HepG2 (cell line): Measurements from ENCODE around the gene FAM174C. TPM values are rescaled to one million over a fixed set of nuclear protein-coding genes. Genes with fewer than 3 reads are reported as not detected.

Source experiments
- ATAC-seq: fragments of 200-7000 bp; cut with Tn5 transposase; 3 replicates; pipeline ENCODE4 v1.9.1; 2020; ENCODE audit warnings: mild to moderate bottlenecking, moderate library complexity
- BruUV-seq: library from RNA; stranded (reverse); fragments of 400-500 nt; replicated peaks from 2 replicates; lab custom pipeline; 2021; lab: Mats Ljungman, UMichigan
- CTCF ChIA-PET: fragments of 300-600 bp; formaldehyde crosslinking; extraction: SDS; loops from one replicate; lab custom pipeline; 2021; ENCODE audit warnings: low total read pairs, inconsistent platforms, low intra/inter-chr PET ratio; lab: Yijun Ruan, JAX
- POLR2A ChIA-PET: fragments of 350-600 bp; sonication (Branson Sonifier 250); formaldehyde crosslinking; loops from one replicate; lab custom pipeline; 2020; ENCODE audit warnings: antibody characterized with exemption, inconsistent platforms; lab: Yijun Ruan, JAX
- DNase-seq: peaks from one replicate; pipeline ENCODE4 v3.0.0-alpha.2; 2015; ENCODE audit warnings: low spot score
- FAIRE-seq: peaks from 3 replicates; lab custom pipeline; 2011; peaks lifted over from hg19 to GRCh38; lab: Jason Lieb, UNC
- H2AFZ ChIP-seq: one replicate; pipeline ENCODE4 v1.6.1; 2011; ENCODE audit warnings: low read length, inconsistent platforms
- H3K27ac ChIP-seq: fragments of 300-600 bp; 3 replicates; pipeline ENCODE4 v1.8.0; 2011; ENCODE audit warnings: mixed run types, mild to moderate bottlenecking, mixed read lengths, low read length, inconsistent platforms; ENCODE audit not compliant: insufficient read depth; ENCODE audit errors: extremely low read length
- H3K27me3 ChIP-seq, 2 experiments: fragments of 200-600 bp in 1 of 2; 2 replicates in 1 of 2; 3 replicates in 1 of 2; pipeline versions ENCODE4 v1.6.0 to v1.8.0; 2011; ENCODE audit warnings: low read length in 2 of 2, mild to moderate bottlenecking in 2 of 2, moderate library complexity in 2 of 2, inconsistent platforms in 1 of 2; ENCODE audit not compliant: insufficient read depth in 2 of 2, control insufficient read depth in 1 of 2
- H3K36me3 ChIP-seq, 2 experiments: fragments of 200-600 bp in 1 of 2; replicated peaks in 1 of 2; 2 replicates in 1 of 2; 3 replicates in 1 of 2; pipeline versions ENCODE4 v1.5.1 to v1.8.0; 2011; ENCODE audit warnings: low read length in 2 of 2, inconsistent platforms in 1 of 2; ENCODE audit not compliant: insufficient read depth in 2 of 2, control insufficient read depth in 1 of 2
- H3K4me1 ChIP-seq: 2 replicates; pipeline ENCODE4 v1.5.1; 2012; ENCODE audit warnings: low read length, inconsistent platforms; ENCODE audit not compliant: insufficient read depth
- H3K4me2 ChIP-seq: 2 replicates; pipeline ENCODE4 v1.6.0; 2011; ENCODE audit warnings: low read depth, low read length, inconsistent platforms
- H3K4me3 ChIP-seq, 3 experiments: fragments of 200-600 bp in 1 of 3; sonication (generic), shearing (Covaris generic) in 1 of 3; replicated peaks in 1 of 3; 2 replicates each; pipeline ENCODE4 v1.5.1; 2011 to 2016; ENCODE audit warnings: low read length in 3 of 3, inconsistent platforms in 2 of 3, low read depth in 2 of 3, mild to moderate bottlenecking in 2 of 3, control low read depth in 1 of 3, mixed read lengths in 1 of 3; ENCODE audit not compliant: insufficient read depth in 1 of 3
- H3K79me2 ChIP-seq: one replicate; pipeline ENCODE4 v1.6.1; 2011; ENCODE audit warnings: low read length, inconsistent platforms; ENCODE audit not compliant: insufficient read depth
- H3K9ac ChIP-seq: 2 replicates; pipeline ENCODE4 v1.6.0; 2011; ENCODE audit warnings: mild to moderate bottlenecking, low read depth, low read length, inconsistent platforms; ENCODE audit not compliant: insufficient read depth
- H3K9me3 ChIP-seq: 2 replicates; pipeline ENCODE4 v1.5.1; 2012; ENCODE audit warnings: mild to moderate bottlenecking, low read length
- H4K20me1 ChIP-seq: 2 replicates; pipeline ENCODE4 v1.6.0; 2011; ENCODE audit warnings: inconsistent platforms, mild to moderate bottlenecking, low read length, moderate library complexity; ENCODE audit not compliant: insufficient read depth
- EP300 ChIP-seq, 3 experiments: sonication (generic) in 1 of 3; formaldehyde crosslinking in 1 of 3; IDR thresholded peaks; 2 replicates each; pipeline versions ENCODE4 v1.5.1 to v1.6.1; 2011 to 2020; ENCODE audit warnings: low read depth in 2 of 3, low read length in 2 of 3, borderline replicate concordance in 1 of 3, improper control_type of control experiment in 1 of 3, mild to moderate bottlenecking in 1 of 3, missing genetic modification reagents in 1 of 3, moderate library complexity in 1 of 3
- HMG20B ChIP-seq: conservative IDR thresholded peaks from 2 replicates; pipeline ENCODE4 v1.6.1; 2016; ENCODE audit warnings: missing genetic modification reagents, missing compliant biosample characterization
- SALL2 ChIP-seq: sonication (generic); formaldehyde crosslinking; IDR thresholded peaks from 2 replicates; pipeline ENCODE4 v1.8.1; 2023; ENCODE audit warnings: mild to moderate bottlenecking, missing genetic modification reagents, inconsistent platforms
- SUZ12 ChIP-seq: fragments of 150-350 bp; IDR thresholded peaks from 2 replicates; pipeline ENCODE4 v1.6.1; 2014; ENCODE audit warnings: low read depth, low read length
- ZNF781 ChIP-seq: sonication (generic); formaldehyde crosslinking; IDR thresholded peaks from 2 replicates; pipeline ENCODE4 v1.5.1; 2020; ENCODE audit warnings: borderline replicate concordance, mild to moderate bottlenecking, missing genetic modification reagents; ENCODE audit errors: not compliant biosample characterization
- WGBS: methylation state at CpG from one replicate; pipeline ENCODE4 v1.1.6; 2017; ENCODE audit warnings: low lambda C conversion rate; 5-methylcytosine and 5-hydroxymethylcytosine counted together
- in situ Hi-C: cut with HindIII; loops from 2 replicates; pipeline ENCODE4 v1.10.0; 2017; ENCODE audit warnings: low pct_unique_long_range_greater_than_20kb; ENCODE audit not compliant: extremely low pct_ligation_motif_present
- intact Hi-C: fragments of 100-400 bp; cut with micrococcal nuclease; formaldehyde crosslinking; loops from one replicate; pipeline ENCODE4 v1.10.0; 2022; ENCODE audit not compliant: unreplicated experiment
- polyA plus RNA-seq, 8 experiments: library from polyadenylated mRNA; depleted of rRNA in 3 of 8; stranded (reverse) in 7 of 8; unstranded in 1 of 8; fragments of >200 nt; fragmentation: Illumina TruSeq in 4 of 8; extraction: Trizol in 4 of 8; gene quantifications; 2 replicates each; pipeline versions ENCODE4 v1.2.1 to v1.2.3, GENCODE V29; 2011 to 2016; ENCODE audit warnings: low read depth in 4 of 8, missing spikeins in 1 of 8, mixed read lengths in 1 of 8; ENCODE audit not compliant: insufficient read depth in 1 of 8
- total RNA-seq, 5 experiments: library from RNA; depleted of rRNA; stranded (reverse); fragments of >200 nt; fragmentation: Illumina TruSeq; extraction: Trizol; gene quantifications; 2 replicates each; pipeline ENCODE4 v1.2.3, GENCODE V29; 2016; ENCODE audit warnings: low read depth in 1 of 5
- TF ChIP-seq, protein P1 (sequence below): sonication (generic); formaldehyde crosslinking; IDR thresholded peaks from 2 replicates; pipeline ENCODE4 v1.4.0; 2020; ENCODE audit warnings: mild to moderate bottlenecking, missing genetic modification reagents, borderline replicate concordance
- TF ChIP-seq, protein P2 (sequence below): sonication (generic); formaldehyde crosslinking; IDR thresholded peaks from 2 replicates; pipeline ENCODE4 v1.5.1; 2020; ENCODE audit warnings: mild to moderate bottlenecking, missing genetic modification reagents, borderline replicate concordance
- TF ChIP-seq, protein P3 (sequence below): IDR thresholded peaks from 2 replicates; pipeline ENCODE4 v1.6.1; 2016

The FAM174C gene
- total and polyA plus RNA-seq, 2 of the 13 experiments (the other 11 are each of a cell fraction or from before 2014, with no cell fraction given): 19.5 to 31.3 TPM

GRCh38 chr19:1266129-1266915, 9.0 kb upstream of the FAM174C start:
- Histone ChIP-seq H3K9ac (peak overlapping the region; percentile 73), H3K4me2 (peak overlapping the region; percentile 92), H3K36me3 (peaks cover 2 to 9% of the 10 kb centered on the region in 2 experiments; a peak in 4 of 5 replicates), H3K9me3 (no peaks in the 10 kb centered on the region), H3K27ac (peak overlapping the region; percentile 82), H3K4me1 (peaks cover 74% of the 10 kb centered on the region), H3K4me3 (peak overlapping the region; percentile 67 to 90 (median 72)), H4K20me1 (peaks cover 18% of the 10 kb centered on the region), H3K79me2 (peaks cover 24% of the 10 kb centered on the region), H2AFZ (no peak overlapping the region), H3K27me3 (no peaks in the 10 kb centered on the region)
- ATAC-seq: peak; percentile 20
- WGBS: 1% methylated on average over 11 of the region's 84 CpGs
- intact Hi-C loops: loop anchor here (1.0 kb wide), 1 partner anchor 20 kb away; no protein-coding TSS in a partner anchor
- CTCF ChIA-PET: interaction anchor here (1.7 to 3.8 kb wide), 2 partner anchors 18 to 22 kb away, joined by 4 to 60 read pairs; partner anchors contain the start of gene MIDN
- no peak for FAIRE-seq
- peak; percentile 80 for DNase-seq
- in situ Hi-C loops: no loop called here
- no TSS peak for BruUV-seq
- POLR2A ChIA-PET: interaction anchor here (0.5 to 12.8 kb wide), 9 partner anchors 9 to 238 kb away, joined by 3 to 668 read pairs (median 6); partner anchors contain the start of genes ATP5F1D, FAM174C, GPX4 and MIDN
- TF ChIP-seq EP300 (IDR thresholded peaks at IDR 0.05; ENCODE audit: low read depth in 2 of 2, low read length in 2 of 2) (0 out of 4 replicates have a peak, but pooled peaks of 1 of the 2 experiments have one; percentile 25), EP300 (CRISPR knock-in tag; IDR thresholded peaks at IDR 0.05; ENCODE audit: borderline replicate concordance) (no peak; the same call in 1 of the 2 replicates), SUZ12 (no peak), SALL2 (CRISPR knock-in tag) (no peak), HMG20B (CRISPR knock-in tag) (no peak; the same call in 1 of the 2 replicates), ZNF781 (CRISPR knock-in tag) (no peak)
- TF ChIP-seq, protein P1, sequence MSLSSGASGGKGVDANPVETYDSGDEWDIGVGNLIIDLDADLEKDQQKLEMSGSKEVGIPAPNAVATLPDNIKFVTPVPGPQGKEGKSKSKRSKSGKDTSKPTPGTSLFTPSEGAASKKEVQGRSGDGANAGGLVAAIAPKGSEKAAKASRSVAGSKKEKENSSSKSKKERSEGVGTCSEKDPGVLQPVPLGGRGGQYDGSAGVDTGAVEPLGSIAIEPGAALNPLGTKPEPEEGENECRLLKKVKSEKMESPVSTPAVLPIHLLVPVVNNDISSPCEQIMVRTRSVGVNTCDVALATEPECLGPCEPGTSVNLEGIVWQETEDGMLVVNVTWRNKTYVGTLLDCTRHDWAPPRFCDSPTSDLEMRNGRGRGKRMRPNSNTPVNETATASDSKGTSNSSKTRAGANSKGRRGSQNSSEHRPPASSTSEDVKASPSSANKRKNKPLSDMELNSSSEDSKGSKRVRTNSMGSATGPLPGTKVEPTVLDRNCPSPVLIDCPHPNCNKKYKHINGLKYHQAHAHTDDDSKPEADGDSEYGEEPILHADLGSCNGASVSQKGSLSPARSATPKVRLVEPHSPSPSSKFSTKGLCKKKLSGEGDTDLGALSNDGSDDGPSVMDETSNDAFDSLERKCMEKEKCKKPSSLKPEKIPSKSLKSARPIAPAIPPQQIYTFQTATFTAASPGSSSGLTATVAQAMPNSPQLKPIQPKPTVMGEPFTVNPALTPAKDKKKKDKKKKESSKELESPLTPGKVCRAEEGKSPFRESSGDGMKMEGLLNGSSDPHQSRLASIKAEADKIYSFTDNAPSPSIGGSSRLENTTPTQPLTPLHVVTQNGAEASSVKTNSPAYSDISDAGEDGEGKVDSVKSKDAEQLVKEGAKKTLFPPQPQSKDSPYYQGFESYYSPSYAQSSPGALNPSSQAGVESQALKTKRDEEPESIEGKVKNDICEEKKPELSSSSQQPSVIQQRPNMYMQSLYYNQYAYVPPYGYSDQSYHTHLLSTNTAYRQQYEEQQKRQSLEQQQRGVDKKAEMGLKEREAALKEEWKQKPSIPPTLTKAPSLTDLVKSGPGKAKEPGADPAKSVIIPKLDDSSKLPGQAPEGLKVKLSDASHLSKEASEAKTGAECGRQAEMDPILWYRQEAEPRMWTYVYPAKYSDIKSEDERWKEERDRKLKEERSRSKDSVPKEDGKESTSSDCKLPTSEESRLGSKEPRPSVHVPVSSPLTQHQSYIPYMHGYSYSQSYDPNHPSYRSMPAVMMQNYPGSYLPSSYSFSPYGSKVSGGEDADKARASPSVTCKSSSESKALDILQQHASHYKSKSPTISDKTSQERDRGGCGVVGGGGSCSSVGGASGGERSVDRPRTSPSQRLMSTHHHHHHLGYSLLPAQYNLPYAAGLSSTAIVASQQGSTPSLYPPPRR (CRISPR knock-in tag): peak; percentile 71; the same call in 1 of the 2 replicates
- TF ChIP-seq, protein P2, sequence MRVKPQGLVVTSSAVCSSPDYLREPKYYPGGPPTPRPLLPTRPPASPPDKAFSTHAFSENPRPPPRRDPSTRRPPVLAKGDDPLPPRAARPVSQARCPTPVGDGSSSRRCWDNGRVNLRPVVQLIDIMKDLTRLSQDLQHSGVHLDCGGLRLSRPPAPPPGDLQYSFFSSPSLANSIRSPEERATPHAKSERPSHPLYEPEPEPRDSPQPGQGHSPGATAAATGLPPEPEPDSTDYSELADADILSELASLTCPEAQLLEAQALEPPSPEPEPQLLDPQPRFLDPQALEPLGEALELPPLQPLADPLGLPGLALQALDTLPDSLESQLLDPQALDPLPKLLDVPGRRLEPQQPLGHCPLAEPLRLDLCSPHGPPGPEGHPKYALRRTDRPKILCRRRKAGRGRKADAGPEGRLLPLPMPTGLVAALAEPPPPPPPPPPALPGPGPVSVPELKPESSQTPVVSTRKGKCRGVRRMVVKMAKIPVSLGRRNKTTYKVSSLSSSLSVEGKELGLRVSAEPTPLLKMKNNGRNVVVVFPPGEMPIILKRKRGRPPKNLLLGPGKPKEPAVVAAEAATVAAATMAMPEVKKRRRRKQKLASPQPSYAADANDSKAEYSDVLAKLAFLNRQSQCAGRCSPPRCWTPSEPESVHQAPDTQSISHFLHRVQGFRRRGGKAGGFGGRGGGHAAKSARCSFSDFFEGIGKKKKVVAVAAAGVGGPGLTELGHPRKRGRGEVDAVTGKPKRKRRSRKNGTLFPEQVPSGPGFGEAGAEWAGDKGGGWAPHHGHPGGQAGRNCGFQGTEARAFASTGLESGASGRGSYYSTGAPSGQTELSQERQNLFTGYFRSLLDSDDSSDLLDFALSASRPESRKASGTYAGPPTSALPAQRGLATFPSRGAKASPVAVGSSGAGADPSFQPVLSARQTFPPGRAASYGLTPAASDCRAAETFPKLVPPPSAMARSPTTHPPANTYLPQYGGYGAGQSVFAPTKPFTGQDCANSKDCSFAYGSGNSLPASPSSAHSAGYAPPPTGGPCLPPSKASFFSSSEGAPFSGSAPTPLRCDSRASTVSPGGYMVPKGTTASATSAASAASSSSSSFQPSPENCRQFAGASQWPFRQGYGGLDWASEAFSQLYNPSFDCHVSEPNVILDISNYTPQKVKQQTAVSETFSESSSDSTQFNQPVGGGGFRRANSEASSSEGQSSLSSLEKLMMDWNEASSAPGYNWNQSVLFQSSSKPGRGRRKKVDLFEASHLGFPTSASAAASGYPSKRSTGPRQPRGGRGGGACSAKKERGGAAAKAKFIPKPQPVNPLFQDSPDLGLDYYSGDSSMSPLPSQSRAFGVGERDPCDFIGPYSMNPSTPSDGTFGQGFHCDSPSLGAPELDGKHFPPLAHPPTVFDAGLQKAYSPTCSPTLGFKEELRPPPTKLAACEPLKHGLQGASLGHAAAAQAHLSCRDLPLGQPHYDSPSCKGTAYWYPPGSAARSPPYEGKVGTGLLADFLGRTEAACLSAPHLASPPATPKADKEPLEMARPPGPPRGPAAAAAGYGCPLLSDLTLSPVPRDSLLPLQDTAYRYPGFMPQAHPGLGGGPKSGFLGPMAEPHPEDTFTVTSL (CRISPR knock-in tag): peak; percentile 68; the same call in 1 of the 2 replicates
- TF ChIP-seq, protein P3, sequence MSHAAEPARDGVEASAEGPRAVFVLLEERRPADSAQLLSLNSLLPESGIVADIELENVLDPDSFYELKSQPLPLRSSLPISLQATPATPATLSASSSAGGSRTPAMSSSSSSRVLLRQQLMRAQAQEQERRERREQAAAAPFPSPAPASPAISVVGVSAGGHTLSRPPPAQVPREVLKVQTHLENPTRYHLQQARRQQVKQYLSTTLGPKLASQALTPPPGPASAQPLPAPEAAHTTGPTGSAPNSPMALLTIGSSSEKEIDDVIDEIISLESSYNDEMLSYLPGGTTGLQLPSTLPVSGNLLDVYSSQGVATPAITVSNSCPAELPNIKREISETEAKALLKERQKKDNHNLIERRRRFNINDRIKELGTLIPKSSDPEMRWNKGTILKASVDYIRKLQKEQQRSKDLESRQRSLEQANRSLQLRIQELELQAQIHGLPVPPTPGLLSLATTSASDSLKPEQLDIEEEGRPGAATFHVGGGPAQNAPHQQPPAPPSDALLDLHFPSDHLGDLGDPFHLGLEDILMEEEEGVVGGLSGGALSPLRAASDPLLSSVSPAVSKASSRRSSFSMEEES (CRISPR knock-in tag): peak; percentile 61; the same call in 1 of the 2 replicates
